Left renal cortex interstitium (tissue), 4 donors: ENCODE results near the gene RRAS. TPM values are rescaled to one million over a fixed set of nuclear protein-coding genes. Genes with fewer than 3 reads are reported as not detected.
A peak's percentile ranks its signal among the peaks of the same experiment; 100 is the strongest.

ENCODE experiments used
- DNase-seq, 4 donors: peaks; one replicate each; pipeline ENCODE4 v3.0.0-alpha.2; 2013; ENCODE audit warnings: low read depth in 4 of 4, low spot score in 2 of 4, missing footprints in 1 of 4
- polyA plus RNA-seq, 4 donors: library from polyadenylated mRNA; unstranded; fragments of 120-200 nt; gene quantifications; one replicate each; pipeline ENCODE4 v1.2.1, GENCODE V29; 2013; ENCODE audit not compliant: insufficient read length in 4 of 4

The RRAS gene
- polyA plus RNA-seq, result 10 to 100 TPM; 21.5 to 40.8 (median 26.9) TPM

DNA sequence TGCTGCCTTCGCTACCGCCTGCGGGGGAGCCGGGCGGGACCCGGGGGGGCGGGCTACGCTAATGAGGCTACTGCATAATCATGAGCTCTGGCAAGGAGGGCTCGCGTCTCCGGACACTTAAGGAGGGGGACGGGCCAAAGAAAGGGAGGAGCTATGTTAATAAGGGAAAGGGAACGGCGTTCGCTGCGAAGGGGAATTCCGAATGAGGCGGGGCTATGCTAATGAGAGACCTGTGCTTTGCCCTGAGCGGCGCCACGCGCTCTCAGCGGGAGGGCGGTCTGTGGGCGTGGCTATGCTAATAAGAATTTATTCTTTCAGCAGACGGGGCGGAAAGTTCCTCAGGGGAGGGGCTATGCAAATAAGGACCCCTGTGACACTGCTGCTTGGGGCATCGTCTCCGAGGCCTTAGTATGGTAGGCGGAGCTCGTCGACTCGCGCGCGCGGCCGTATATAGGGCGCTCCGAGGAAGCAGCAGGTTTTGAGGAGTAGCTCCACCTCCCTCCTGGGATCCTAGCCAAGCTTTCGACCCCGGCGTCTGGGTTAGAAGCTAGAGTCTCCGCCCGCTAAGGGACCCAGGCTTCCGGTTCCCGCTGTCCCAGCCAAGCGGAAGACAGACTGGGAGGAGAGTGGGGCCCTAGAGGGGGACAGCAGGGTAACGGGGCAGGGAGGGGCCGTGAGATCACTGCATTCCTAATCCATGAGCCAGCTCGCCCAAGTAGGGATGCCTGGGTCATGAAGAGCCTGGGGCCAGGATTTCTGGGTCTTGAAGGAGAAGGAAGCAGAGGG, at the start of gene RRAS:
TSS of gene RRAS (minus strand) at position 31 of the 786 bp plus-strand sequence. CDS start 45 bp downstream, outside the sequence.
- DNase-seq, result peak; percentile 96 to 100 (median 100)

DNA sequence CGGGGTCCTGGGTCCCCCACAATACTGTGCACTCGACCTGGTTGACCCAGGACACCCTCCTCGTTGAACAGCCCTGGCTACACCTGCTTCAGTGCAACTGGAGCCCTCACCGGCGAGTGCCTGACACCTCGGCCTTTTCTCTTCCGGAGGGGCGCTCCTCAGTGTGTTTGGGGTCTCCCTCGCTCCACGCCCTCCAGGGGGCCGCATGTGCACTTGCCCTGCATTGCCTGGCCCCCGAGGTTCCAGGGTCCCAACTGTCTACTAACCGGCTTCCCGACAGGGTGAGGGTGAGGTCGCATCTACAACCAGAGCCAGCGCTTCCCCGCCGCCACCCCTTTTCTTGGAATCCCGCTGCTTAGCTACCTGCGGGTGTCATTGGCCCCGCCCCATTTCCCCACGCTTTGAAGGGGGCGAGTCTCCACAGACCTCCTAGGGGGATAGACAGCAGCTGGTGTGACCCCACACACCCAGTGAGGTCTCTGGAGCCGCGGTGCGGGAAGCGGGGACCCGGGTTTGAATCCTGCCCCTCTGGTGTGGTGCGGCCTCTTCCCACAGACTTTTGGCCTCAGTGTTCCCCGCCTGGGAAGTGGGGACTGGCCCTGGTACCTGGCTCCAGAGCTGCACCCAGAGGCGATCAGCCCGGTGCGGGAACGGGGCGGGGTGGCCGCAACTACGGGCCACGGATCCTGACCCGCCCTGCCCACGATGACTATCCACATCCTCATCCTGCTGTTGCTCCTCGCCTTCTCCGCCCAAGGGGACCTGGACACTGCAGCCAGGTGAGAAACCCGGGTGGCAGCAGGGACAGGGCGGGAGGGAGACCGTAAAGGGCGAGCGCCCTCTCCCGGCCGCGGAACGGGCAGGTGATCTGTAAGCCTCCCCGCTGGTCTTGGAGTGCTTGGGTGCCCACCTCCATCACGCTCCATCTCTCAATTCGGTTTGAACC, 49.5 kb upstream of the RRAS start, which contains the start of gene ADM5:
TSS of gene ADM5 (plus strand) at position 462 of the 946 bp plus-strand sequence. CDS start at position 706, 244 bp downstream.
- DNase-seq, result no peak

DNA sequence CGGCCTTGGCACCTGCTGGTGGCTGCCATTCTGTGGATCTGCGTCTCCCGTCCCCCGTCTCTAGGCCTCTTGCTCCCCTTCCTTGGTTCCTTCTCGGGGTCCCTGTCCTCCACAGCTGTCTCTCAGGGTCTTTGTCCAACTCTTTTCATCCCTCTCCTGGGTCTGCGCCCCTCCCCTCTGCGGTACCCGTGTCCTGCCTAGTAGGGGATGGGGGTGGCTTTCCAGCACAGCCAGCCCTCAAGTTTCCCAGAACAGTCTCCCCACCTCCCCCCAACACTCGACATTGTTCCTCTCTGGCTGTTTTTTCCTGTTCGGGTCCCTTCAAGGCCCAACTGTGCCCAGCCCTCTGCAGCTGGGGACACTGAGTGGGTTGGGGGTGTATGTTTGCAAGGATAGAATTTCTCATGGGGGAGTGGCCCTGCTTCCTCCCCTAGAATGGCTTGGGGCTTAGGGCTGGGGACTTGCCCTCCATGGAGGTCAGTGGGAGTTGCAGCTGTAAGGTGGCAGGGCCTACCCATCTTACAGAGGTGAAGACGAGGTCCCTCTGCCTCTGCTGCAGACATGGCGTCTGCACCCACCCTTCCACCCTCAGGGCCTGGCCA, 48.7 kb upstream of the RRAS start:
- DNase-seq, result no peak

DNA sequence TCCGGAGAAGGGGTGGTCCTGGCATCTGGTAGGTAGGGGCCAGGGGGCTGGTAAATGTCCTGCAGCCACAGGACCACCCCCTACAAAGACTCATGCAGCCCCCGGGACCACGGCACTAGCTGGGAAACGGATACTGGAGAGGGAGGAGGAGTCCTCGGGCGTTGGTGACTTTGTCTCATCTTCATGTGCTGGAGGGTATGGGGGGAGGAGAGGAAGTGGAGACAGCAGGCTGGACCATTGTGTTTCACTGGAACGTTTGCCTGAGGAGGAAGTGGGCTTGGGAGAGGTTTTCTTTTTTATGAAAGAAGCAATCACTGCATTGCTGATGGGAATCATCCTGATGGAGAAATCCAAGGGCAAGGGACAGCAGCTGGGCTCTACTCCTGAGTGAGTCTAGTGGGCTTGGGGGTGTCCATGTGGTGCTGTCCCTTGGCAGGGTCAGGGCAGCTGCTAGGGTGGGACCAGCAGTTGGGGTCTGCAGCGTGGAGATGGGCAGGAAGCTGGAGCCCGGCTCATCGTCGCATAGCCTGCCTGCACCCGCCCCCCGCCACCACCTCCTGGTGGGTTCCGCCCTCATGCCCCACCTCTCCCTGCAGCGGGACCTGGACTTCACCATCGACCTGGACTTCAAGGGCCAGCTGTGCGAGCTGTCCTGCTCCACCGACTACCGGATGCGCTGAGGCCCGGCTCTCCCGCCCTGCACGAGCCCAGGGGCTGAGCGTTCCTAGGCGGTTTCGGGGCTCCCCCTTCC, 47.8 kb upstream of the RRAS start:
- DNase-seq, result no peak

DNA sequence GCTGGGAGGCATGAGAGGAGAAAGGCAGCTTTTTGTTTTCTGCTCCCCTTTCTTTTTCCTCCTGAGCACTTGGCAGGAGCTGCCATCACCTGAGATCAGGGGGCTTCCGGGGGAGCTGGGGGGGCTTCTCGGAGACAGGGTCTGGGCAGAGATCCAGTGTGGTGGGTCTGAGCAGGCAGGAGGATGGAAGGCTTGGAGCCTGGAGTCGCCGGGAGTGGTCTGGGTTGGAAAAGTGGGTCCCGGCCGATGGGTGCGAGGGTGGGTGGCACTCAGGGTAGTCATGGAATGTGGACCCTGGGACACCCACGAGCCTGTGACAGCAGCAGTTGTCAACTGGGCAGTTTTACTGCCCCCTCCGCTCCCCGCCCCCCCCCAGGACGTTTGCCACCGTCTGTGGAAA, 47.2 kb upstream of the RRAS start:
- no peak for DNase-seq

- no peak for DNase-seq
Observed at GRCh38 chr19:49686503-49687088, 46.7 kb upstream of the RRAS start.

DNA sequence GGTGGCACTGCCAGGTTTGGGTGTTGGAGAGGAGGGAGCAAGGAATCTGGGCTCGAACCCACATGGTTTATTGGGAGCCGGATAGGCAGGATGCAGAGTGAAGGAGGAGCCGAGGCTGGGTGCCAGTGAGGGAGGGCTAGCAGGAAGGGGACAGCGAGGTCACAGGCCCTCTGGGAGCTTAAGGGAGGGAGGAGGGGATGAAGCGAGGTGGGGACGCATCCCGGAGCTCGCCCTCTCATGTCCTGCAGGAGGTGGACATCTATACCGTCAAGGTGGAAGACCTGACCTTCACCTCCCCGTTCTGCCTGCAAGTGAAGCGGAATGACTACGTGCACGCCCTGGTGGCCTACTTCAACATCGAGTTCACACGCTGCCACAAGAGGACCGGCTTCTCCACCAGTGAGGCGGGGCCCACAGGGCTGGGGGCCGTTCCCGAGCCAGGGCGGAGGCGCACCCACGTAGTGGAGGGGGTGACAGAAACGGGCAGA, 45.9 kb upstream of the RRAS start:
- DNase-seq, result no peak

- no peak for DNase-seq
Observed at GRCh38 chr19:49684983-49685553, 45.1 kb upstream of the RRAS start.

- no peak for DNase-seq
Observed at GRCh38 chr19:49684251-49684982, 44.5 kb upstream of the RRAS start.

DNA sequence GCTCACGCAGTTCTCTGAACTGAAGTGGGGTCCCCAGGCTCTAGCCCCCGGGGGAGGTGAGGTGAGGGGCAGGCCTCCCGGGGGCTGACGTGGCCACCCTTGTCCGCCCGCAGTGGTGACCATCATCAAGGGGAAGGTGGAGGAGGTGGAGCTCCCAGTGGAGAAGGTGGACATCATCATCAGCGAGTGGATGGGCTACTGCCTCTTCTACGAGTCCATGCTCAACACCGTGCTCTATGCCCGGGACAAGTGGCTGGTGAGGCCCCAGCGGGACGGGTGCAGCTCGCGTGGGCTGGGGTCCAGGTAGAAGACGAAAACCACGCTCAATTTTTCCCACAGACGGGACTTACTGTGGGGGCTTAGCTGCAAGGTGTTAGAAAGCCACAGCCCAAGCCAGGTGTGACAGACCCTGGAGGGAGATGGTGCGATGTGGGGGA, 43.9 kb upstream of the RRAS start:
- DNase-seq, result no peak

DNA sequence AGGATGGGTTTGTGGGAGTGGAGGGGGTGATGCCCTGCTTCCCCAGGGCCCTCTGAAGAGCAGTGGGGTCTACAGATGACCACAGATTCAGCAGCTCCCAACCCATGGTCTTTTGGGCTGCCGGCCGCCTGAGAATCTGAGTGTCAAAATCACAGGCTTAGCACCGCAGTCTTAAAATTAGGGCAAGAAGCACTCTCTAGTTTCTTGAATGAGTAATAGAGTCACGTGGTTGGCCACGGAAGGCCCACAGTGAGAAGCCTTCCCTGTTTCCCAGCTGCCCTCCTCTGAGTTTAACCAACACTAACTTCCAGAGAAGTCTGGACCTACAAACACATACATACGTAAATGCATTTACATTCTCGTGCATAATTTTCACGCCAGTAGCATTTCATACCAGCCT, 42.3 kb upstream of the RRAS start:
- no peak for DNase-seq

DNA sequence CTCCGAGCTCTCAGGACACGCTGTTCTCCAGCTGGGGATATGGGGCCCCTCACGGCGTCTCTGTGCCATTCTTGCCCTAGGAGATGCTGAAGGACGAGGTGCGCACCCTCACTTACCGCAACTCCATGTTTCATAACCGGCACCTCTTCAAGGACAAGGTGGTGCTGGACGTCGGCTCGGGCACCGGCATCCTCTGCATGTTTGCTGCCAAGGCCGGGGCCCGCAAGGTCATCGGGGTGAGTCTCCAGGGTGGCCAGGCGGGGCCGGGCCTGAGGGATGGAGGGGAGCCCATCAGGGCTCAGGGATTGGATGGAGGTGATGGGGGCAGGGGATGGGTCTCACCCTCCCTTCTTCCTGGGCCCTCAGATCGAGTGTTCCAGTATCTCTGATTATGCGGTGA, 41.9 kb upstream of the RRAS start:
- no peak for DNase-seq

- peak in 2 of 4 donors; percentile 83 to 87 for DNase-seq
Observed at GRCh38 chr19:49680421-49681351, 40.7 kb upstream of the RRAS start.

DNA sequence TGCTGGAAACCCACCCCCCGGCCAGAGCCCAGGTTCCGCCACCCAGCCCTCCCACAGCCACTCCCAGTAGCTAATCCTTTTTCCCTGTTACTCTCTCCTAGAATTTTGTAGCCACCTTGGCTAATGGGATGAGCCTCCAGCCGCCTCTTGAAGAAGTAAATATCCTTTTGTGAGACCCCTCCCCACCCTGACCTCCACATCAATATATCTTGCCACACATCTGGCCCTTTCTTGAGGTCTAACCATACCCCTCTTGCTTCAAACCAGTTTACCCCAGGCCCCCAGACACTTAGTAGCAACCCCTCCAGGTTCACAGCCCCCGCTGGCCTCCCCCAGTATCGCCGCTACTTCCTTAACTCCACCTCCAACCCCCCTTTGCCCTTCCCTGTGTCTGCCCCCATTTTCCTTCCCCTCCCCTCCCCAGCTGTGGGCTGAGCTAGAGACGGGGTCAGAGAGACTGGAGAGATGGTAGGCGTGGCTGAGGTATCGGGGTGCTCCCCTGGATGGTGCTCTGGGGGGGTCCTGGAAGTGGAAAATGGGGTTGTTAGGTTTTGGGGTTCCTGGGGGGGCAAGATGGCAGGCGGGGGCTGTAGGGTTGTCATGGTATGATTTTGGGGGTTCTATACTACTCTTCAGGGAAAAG, 39.9 kb upstream of the RRAS start:
- no peak for DNase-seq

GRCh38 chr19:49678985-49679770, 39.2 kb upstream of the RRAS start:
- no peak for DNase-seq
